Measurements from ENCODE around the gene SPPL3. TPM values are rescaled to one million over a fixed set of nuclear protein-coding genes. Genes with fewer than 3 reads are reported as not detected.

SPPL3 gene
- polyA plus RNA-seq, 1 of the 3 experiments (the other 2 are of a cell fraction): 18.8 TPM

GRCh38 chr12:120879102-120879501 lies 25.1 kb downstream of the SPPL3 start:
- 95% methylated on average over 3 of the region's 3 CpGs for WGBS (ENCODE audit: low lambda C conversion rate)
- Histone ChIP-seq H3K9me2 (no peaks in the 10 kb centered on the region), H3F3A (replicated peaks; ENCODE audit: insufficient read depth) (peaks cover under 1% of the 10 kb centered on the region), H2AFZ (ENCODE audit: low read depth) (no peak overlapping the region), H3K27ac (ENCODE audit: low read depth in 2 of 2, low read length in 1 of 2) (no peak overlapping the region), H3K36me3 (replicated peaks in 1 of 2; ENCODE audit: control insufficient read depth in 1 of 2, insufficient read depth in 2 of 2, low read length in 1 of 2) (no peaks in the 10 kb centered on the region), H3K79me2 (ENCODE audit: insufficient read depth) (peaks cover 68% of the 10 kb centered on the region), H3K4me2 (no peak overlapping the region), H3K27me3 (ENCODE audit: insufficient read depth) (no peaks in the 10 kb centered on the region), H4K20me1 (ENCODE audit: insufficient read depth) (peaks cover 11% of the 10 kb centered on the region; the same call in 1 of the 2 replicates), H3K4me1 (ENCODE audit: control insufficient read depth in 1 of 2, insufficient read depth in 2 of 2, low read depth in 1 of 2, low read length in 1 of 2) (0 out of 4 replicates have a peak, but pooled peaks cover 0 to 1% of the 10 kb centered on the region in 2 experiments), H3K9me3 (no peaks in the 10 kb centered on the region), H3K4me3 (ENCODE audit: low read depth in 2 of 2, low read length in 1 of 2) (no peak overlapping the region), H3K9ac (no peak overlapping the region)
- DNase-seq: no peak
- ChIA-PET CTCF (interaction anchor here (0.9 kb wide), 2 partner anchors 9 to 230 kb away, joined by 3 read pairs; no protein-coding TSS in a partner anchor), POLR2A (no interaction called here)
- no peak for TF ChIP-seq REST (IDR thresholded peaks at IDR 0.05; ENCODE audit: low read depth, low read length)
- TF ChIP-seq TAF1 (IDR thresholded peaks at IDR 0.05; ENCODE audit: borderline replicate concordance, low read depth, low read length): no peak
- TF ChIP-seq SMC3 (IDR thresholded peaks at IDR 0.05; ENCODE audit: low read depth, low read length): no peak
- no peak for TF ChIP-seq MAX (IDR thresholded peaks at IDR 0.05; ENCODE audit: low read depth)
- no peak for TF ChIP-seq GATA2 (CRISPR knock-in tag; IDR thresholded peaks at IDR 0.05)
- TF ChIP-seq IRF3 (IDR thresholded peaks at IDR 0.05; ENCODE audit: low read depth, low read length): no peak
- no peak for TF ChIP-seq MXI1 (IDR thresholded peaks at IDR 0.05; ENCODE audit: low read depth, low read length)

- no peak for DNase-seq
- Histone ChIP-seq H3K4me3 (ENCODE audit: low read depth in 2 of 2, low read length in 1 of 2) (no peak overlapping the region), H3K79me2 (ENCODE audit: insufficient read depth) (peaks cover 61% of the 10 kb centered on the region), H3K9me3 (no peaks in the 10 kb centered on the region), H3K4me2 (no peak overlapping the region), H3K9ac (no peak overlapping the region), H3K4me1 (ENCODE audit: control insufficient read depth in 1 of 2, insufficient read depth in 2 of 2, low read depth in 1 of 2, low read length in 1 of 2) (0 out of 4 replicates have a peak, but pooled peaks cover 0 to 3% of the 10 kb centered on the region in 2 experiments), H2AFZ (ENCODE audit: low read depth) (no peak overlapping the region), H3K9me2 (no peaks in the 10 kb centered on the region), H3K36me3 (replicated peaks in 1 of 2; ENCODE audit: control insufficient read depth in 1 of 2, insufficient read depth in 2 of 2, low read length in 1 of 2) (peaks cover 0 to 4% of the 10 kb centered on the region in 2 experiments), H4K20me1 (ENCODE audit: insufficient read depth) (peaks cover 7% of the 10 kb centered on the region; the same call in 1 of the 2 replicates), H3K27me3 (ENCODE audit: insufficient read depth) (no peaks in the 10 kb centered on the region), H3F3A (replicated peaks; ENCODE audit: insufficient read depth) (peaks cover 3% of the 10 kb centered on the region), H3K27ac (ENCODE audit: low read depth in 2 of 2, low read length in 1 of 2) (no peak overlapping the region)
- TF ChIP-seq FOXM1 (IDR thresholded peaks at IDR 0.05; ENCODE audit: low read depth) (no peak), RCOR1 (IDR thresholded peaks at IDR 0.05; ENCODE audit: low read length) (no peak), GATA2 (CRISPR knock-in tag; IDR thresholded peaks at IDR 0.05) (no peak)
- ChIA-PET POLR2A (no interaction called here), CTCF (interaction anchor here (1.3 kb wide), 2 partner anchors 25 to 83 kb away, joined by 3 to 4 read pairs; no protein-coding TSS in a partner anchor)
- WGBS (ENCODE audit: low lambda C conversion rate): 96% methylated on average over 5 of the region's 5 CpGs
Observed at GRCh38 chr12:120874547-120875245, 29.5 kb downstream of the SPPL3 start.
